CD8-positive, alpha-beta memory T cell (primary cell): ENCODE results near the gene WNT16. TPM values are rescaled to one million over a fixed set of nuclear protein-coding genes. Genes with fewer than 3 reads are reported as not detected.

Experiments
- CTCF ChIA-PET: fragments of 350-600 bp; sonication (Branson Sonifier 250); formaldehyde crosslinking; loops from one replicate; lab custom pipeline; 2021; ENCODE audit warnings: antibody characterized with exemption; lab: Charles Lee
- POLR2A ChIA-PET: fragments of 350-600 bp; sonication (Branson Sonifier 250); formaldehyde crosslinking; loops from one replicate; lab custom pipeline; 2021; ENCODE audit warnings: antibody characterized with exemption; lab: Charles Lee
- DNase-seq, 5 donors: peaks; one replicate each; pipeline versions ENCODE4 v3.0.0 to v3.0.0-alpha.2; 2020 to 2022; ENCODE audit warnings: mixed read lengths in 1 of 5
- H3K27ac ChIP-seq: one replicate; pipeline ENCODE4 v1.7.0; 2013; ENCODE audit warnings: low read depth, mild to moderate bottlenecking, low read length, moderate library complexity
- H3K27me3 ChIP-seq: 2 replicates; pipeline ENCODE4 v1.7.0; 2013; ENCODE audit warnings: low read length, mild to moderate bottlenecking; ENCODE audit not compliant: insufficient read depth, poor library complexity, severe bottlenecking
- H3K36me3 ChIP-seq: 2 replicates; pipeline ENCODE4 v1.7.0; 2013; ENCODE audit warnings: mild to moderate bottlenecking, low read length, moderate library complexity; ENCODE audit not compliant: insufficient read depth
- H3K4me1 ChIP-seq: 2 replicates; pipeline ENCODE4 v1.7.0; 2013; ENCODE audit warnings: mild to moderate bottlenecking, low read length, moderate library complexity; ENCODE audit not compliant: insufficient read depth
- H3K4me3 ChIP-seq: 2 replicates; pipeline ENCODE4 v1.7.0; 2013; ENCODE audit warnings: mild to moderate bottlenecking, low read length
- H3K9me3 ChIP-seq: 2 replicates; pipeline ENCODE4 v1.7.0; 2013; ENCODE audit warnings: mild to moderate bottlenecking, low read length
- H3K27ac Mint-ChIP-seq, 8 donors: one replicate each; pipeline ENCODE4 v1.8.0; 2020 to 2021; ENCODE audit warnings: mixed read lengths in 8 of 8, mild to moderate bottlenecking in 6 of 8, inconsistent platforms in 3 of 8, moderate library complexity in 3 of 8
- H3K27me3 Mint-ChIP-seq, 2 donors: one replicate each; pipeline ENCODE4 v1.8.0; 2020 to 2021; ENCODE audit warnings: mixed read lengths in 2 of 2, mild to moderate bottlenecking in 1 of 2, moderate library complexity in 1 of 2
- H3K36me3 Mint-ChIP-seq, 3 donors: one replicate each; pipeline ENCODE4 v1.8.0; 2020 to 2021; ENCODE audit warnings: mixed read lengths in 3 of 3, inconsistent platforms in 1 of 3, mild to moderate bottlenecking in 1 of 3
- H3K4me1 Mint-ChIP-seq, 3 donors: one replicate each; pipeline ENCODE4 v1.8.0; 2020 to 2021; ENCODE audit warnings: mixed read lengths in 3 of 3, inconsistent platforms in 1 of 3, mild to moderate bottlenecking in 1 of 3
- H3K4me3 Mint-ChIP-seq, 7 donors: one replicate each; pipeline ENCODE4 v1.8.0; 2020 to 2021; ENCODE audit warnings: mixed read lengths in 7 of 7, mild to moderate bottlenecking in 6 of 7, moderate library complexity in 4 of 7, inconsistent platforms in 2 of 7
- H3K9me3 Mint-ChIP-seq, 5 donors: one replicate each; pipeline ENCODE4 v1.8.0; 2020 to 2022; ENCODE audit warnings: mixed read lengths in 5 of 5, mild to moderate bottlenecking in 3 of 5, moderate library complexity in 2 of 5, inconsistent platforms in 1 of 5
- polyA plus RNA-seq: library from polyadenylated mRNA; unstranded; fragments of 300-500 nt; fragmentation: Illumina TruSeq; gene quantifications from one replicate; pipeline ENCODE4 v1.2.3, GENCODE V29; 2021
- total RNA-seq, 2 experiments: library from RNA; stranded (reverse); gene quantifications; one replicate each; pipeline ENCODE4 v1.2.3, GENCODE V29; 2021

Gene WNT16
- total and polyA plus RNA-seq, 3 experiments from 2014 or later = 0.09 TPM; not detected in 2

GRCh38 chr7:121388950-121389349 is 60.1 kb downstream of the WNT16 start:
- no peaks in the 10 kb centered on the region for H3K9me3 ChIP-seq
- H3K4me3 ChIP-seq = no peak overlapping the region
- ChIA-PET CTCF (interaction anchor here (0.8 to 0.9 kb wide), 3 partner anchors 9 to 49 kb away, joined by 3 read pairs; no protein-coding TSS in a partner anchor), POLR2A (no interaction called here)
- H3K9me3 Mint-ChIP-seq = no peaks in the 10 kb centered on the region
- H3K27ac ChIP-seq = no peak overlapping the region
- no peaks in the 10 kb centered on the region for H3K27me3 Mint-ChIP-seq
- H3K27me3 ChIP-seq = no peaks in the 10 kb centered on the region
- H3K27ac Mint-ChIP-seq = peak overlapping the region in 6 of 8 donors; percentile 11 to 76 (median 55)
- peaks cover 80 to 95% (median 86%) of the 10 kb centered on the region in 3 donors for H3K4me1 Mint-ChIP-seq
- peaks cover 0 to 5% (median 5%) of the 10 kb centered on the region in 3 donors for H3K36me3 Mint-ChIP-seq
- DNase-seq = no peak
- H3K4me3 Mint-ChIP-seq = peak overlapping the region in 1 of 7 donors; percentile 2
- no peaks in the 10 kb centered on the region for H3K36me3 ChIP-seq
- peaks cover 38% of the 10 kb centered on the region for H3K4me1 ChIP-seq

- no peak overlapping the region for H3K27ac ChIP-seq
- H3K4me1 ChIP-seq = peaks cover 36% of the 10 kb centered on the region
- Mint-ChIP-seq H3K27ac (peak overlapping the region in 5 of 8 donors; percentile 23 to 69 (median 45)), H3K36me3 (peaks cover 0 to 7% (median 5%) of the 10 kb centered on the region in 3 donors), H3K27me3 (no peaks in the 10 kb centered on the region), H3K4me1 (peaks cover 78 to 94% (median 85%) of the 10 kb centered on the region in 3 donors), H3K4me3 (peak overlapping the region in 2 of 7 donors; percentile 6 to 22), H3K9me3 (no peaks in the 10 kb centered on the region)
- H3K27me3 ChIP-seq = no peaks in the 10 kb centered on the region
- no peaks in the 10 kb centered on the region for H3K36me3 ChIP-seq
- ChIA-PET CTCF (interaction anchor here (1.6 kb wide), 1 partner anchor 23 kb away, joined by 4 read pairs; no protein-coding TSS in a partner anchor), POLR2A (no interaction called here)
- no peak overlapping the region for H3K4me3 ChIP-seq
- DNase-seq = no peak
- no peaks in the 10 kb centered on the region for H3K9me3 ChIP-seq
These were observed 61.3 kb downstream of the WNT16 start for GRCh38 chr7:121390109-121390508.

GRCh38 chr7:121390617-121391016 is 61.8 kb downstream of the WNT16 start:
- Mint-ChIP-seq H3K27me3 (no peaks in the 10 kb centered on the region), H3K36me3 (peaks cover 0 to 10% (median 5%) of the 10 kb centered on the region in 3 donors), H3K4me1 (peaks cover 76 to 94% (median 79%) of the 10 kb centered on the region in 3 donors), H3K4me3 (peak overlapping the region in 2 of 7 donors; percentile 6 to 22), H3K9me3 (no peaks in the 10 kb centered on the region), H3K27ac (peak overlapping the region in 3 of 8 donors; percentile 32 to 45 (median 36))
- Histone ChIP-seq H3K27me3 (no peaks in the 10 kb centered on the region), H3K36me3 (no peaks in the 10 kb centered on the region), H3K4me3 (no peak overlapping the region), H3K27ac (no peak overlapping the region), H3K4me1 (peaks cover 31% of the 10 kb centered on the region), H3K9me3 (no peaks in the 10 kb centered on the region)
- no peak for DNase-seq
- ChIA-PET CTCF (interaction anchor here (1.6 kb wide), 1 partner anchor 23 kb away, joined by 4 read pairs; no protein-coding TSS in a partner anchor), POLR2A (no interaction called here)

Other genes starting within 250 kb of the WNT16 start
- 10 to 100 TPM; 47.3 to 51.2 TPM for gene FAM3C, start 67.3 kb downstream of the WNT16 start, total RNA-seq
- gene FAM3C, start 67.3 kb downstream of the WNT16 start, polyA plus RNA-seq = 27.5 TPM